Measurements from ENCODE around the gene SELPLG. TPM values are rescaled to one million over a fixed set of nuclear protein-coding genes. Genes with fewer than 3 reads are reported as not detected.
A peak's percentile ranks its signal among the peaks of the same experiment; 100 is the strongest.

The SELPLG gene
- total and polyA plus RNA-seq, 2 donors (not counting 1 experiment from before 2014, with no cell fraction given): 6.1 to 8.0 TPM

DNA sequence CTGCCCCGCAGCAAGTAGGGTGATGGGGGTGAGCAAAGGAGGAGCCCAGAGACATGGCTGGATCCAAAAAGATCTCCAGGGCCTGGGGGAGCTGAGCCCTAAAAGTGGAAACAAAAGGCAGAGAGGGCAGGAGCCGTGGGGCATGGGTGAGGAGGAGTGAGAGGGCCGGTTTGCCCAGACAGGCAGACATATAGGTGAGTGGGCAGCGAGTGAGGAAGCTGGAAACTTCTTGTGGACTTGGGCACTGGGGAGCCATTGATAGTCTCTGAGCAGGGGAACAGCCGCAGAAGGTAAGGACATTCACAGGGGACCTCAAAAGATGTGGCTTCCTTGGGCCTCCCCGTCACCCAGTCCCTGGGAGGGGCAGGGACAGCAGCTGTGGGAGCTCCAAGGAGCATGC is 19.1 kb downstream of the SELPLG start:
- Histone ChIP-seq H3K4me1 (ENCODE audit: control insufficient read depth in 2 of 2, insufficient read depth in 2 of 2, low read length in 2 of 2) (peaks cover 39 to 49% of the 10 kb centered on the region in 2 donors), H2AFZ (ENCODE audit: insufficient read depth, low read depth, low read length, poor library complexity, severe bottlenecking) (no peak overlapping the region), H3K36me3 (replicated peaks in 1 of 2; ENCODE audit: control extremely low read depth in 1 of 2, control insufficient read depth in 1 of 2, extremely low read depth in 1 of 2, insufficient read depth in 2 of 2, low read length in 1 of 2) (no peaks in the 10 kb centered on the region), H3K79me2 (ENCODE audit: control insufficient read depth, insufficient read depth, low read length) (no peaks in the 10 kb centered on the region), H4K20me1 (ENCODE audit: control insufficient read depth, insufficient read depth, low read length, poor library complexity, severe bottlenecking) (no peaks in the 10 kb centered on the region), H3K9ac (ENCODE audit: low read length) (no peak overlapping the region), H3K4me2 (replicated peaks; ENCODE audit: low read depth, low read length, poor library complexity, severe bottlenecking) (no peak overlapping the region), H3K27me3 (replicated peaks in 1 of 4; ENCODE audit: control extremely low read depth in 1 of 4, control insufficient read depth in 3 of 4, insufficient read depth in 4 of 4, low read length in 3 of 4) (peaks cover 0 to 2% (median under 1%) of the 10 kb centered on the region in 4 experiments), H3K4me3 (ENCODE audit: control extremely low read depth in 1 of 5, extremely low read depth in 1 of 5, insufficient read depth in 1 of 5, low read depth in 2 of 5, low read length in 4 of 5) (no peak overlapping the region), H3K9me3 (ENCODE audit: control extremely low read depth in 1 of 3, control insufficient read depth in 2 of 3, insufficient read depth in 1 of 3, low read length in 2 of 3) (peaks cover 0 to 18% (median 8%) of the 10 kb centered on the region in 3 donors), H3K27ac (ENCODE audit: low read length in 2 of 2) (no peak overlapping the region)
- intact Hi-C loops (cut with micrococcal nuclease): loop anchor here (5.0 kb wide), 2 partner anchors 118 to 338 kb away; partner anchors contain the start of gene CORO1C
- 95% methylated on average over 6 of the region's 6 CpGs for WGBS (ENCODE audit: insufficient coverage)
- Mint-ChIP-seq H3K9me3 (ENCODE audit: insufficient read depth) (peaks cover 3% of the 10 kb centered on the region), H3K4me1 (peaks cover 64% of the 10 kb centered on the region), H3K4me3 (no peak overlapping the region), H3K27ac (peak overlapping the region; percentile 20), H3K27me3 (peaks cover 6% of the 10 kb centered on the region)
- no peak for TF ChIP-seq EZH2 (IDR thresholded peaks at IDR 0.05; ENCODE audit: borderline replicate concordance, insufficient read depth, low read depth, low read length, poor library complexity, severe bottlenecking)
- TF ChIP-seq, protein P1, sequence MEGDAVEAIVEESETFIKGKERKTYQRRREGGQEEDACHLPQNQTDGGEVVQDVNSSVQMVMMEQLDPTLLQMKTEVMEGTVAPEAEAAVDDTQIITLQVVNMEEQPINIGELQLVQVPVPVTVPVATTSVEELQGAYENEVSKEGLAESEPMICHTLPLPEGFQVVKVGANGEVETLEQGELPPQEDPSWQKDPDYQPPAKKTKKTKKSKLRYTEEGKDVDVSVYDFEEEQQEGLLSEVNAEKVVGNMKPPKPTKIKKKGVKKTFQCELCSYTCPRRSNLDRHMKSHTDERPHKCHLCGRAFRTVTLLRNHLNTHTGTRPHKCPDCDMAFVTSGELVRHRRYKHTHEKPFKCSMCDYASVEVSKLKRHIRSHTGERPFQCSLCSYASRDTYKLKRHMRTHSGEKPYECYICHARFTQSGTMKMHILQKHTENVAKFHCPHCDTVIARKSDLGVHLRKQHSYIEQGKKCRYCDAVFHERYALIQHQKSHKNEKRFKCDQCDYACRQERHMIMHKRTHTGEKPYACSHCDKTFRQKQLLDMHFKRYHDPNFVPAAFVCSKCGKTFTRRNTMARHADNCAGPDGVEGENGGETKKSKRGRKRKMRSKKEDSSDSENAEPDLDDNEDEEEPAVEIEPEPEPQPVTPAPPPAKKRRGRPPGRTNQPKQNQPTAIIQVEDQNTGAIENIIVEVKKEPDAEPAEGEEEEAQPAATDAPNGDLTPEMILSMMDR (IDR thresholded peaks at IDR 0.05): no peak
- ChIA-PET CTCF (interaction anchor here (12.0 to 13.8 kb wide), 5 partner anchors 20 to 189 kb away, joined by 102 to 431 read pairs (median 135); partner anchors contain the start of genes ISCU, SART3 and SELPLG), POLR2A (interaction anchor here (8.6 kb wide), 1 partner anchor 21 kb away, joined by 133 read pairs; the partner anchor contains the start of gene SELPLG)
- ATAC-seq (ENCODE audit: low read depth) (no peak), DNase-seq (no peak)

DNA sequence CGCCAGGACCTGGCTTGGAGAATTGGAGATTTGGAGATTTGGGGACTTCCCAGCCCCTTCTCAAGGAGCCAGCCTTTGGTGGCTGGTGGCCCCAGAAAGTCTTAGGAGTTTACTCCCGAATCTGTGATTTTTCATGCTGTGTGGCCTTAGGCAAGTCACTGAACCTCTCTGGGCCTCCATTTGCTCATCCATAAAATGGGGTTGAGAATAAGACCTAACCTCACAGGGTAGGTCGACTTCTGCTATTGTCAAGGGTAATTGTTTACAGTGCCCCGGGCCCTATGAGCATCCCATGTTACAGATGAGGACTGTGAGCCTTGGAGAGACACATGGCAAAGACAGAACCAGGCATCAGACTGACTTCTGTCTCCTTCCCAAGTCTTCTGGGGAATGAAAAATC is 19.7 kb downstream of the SELPLG start:
- ATAC-seq (ENCODE audit: low read depth): no peak
- WGBS (ENCODE audit: insufficient coverage): 90% methylated on average over 4 of the region's 4 CpGs

More for the DNA sequence above, 19.7 kb downstream of the SELPLG start:
- intact Hi-C loops (cut with micrococcal nuclease): no loop called here
- Mint-ChIP-seq H3K27me3 (peaks cover 6% of the 10 kb centered on the region), H3K9me3 (ENCODE audit: insufficient read depth) (peaks cover 3% of the 10 kb centered on the region), H3K27ac (peak overlapping the region; percentile 37), H3K4me3 (no peak overlapping the region), H3K4me1 (peaks cover 60% of the 10 kb centered on the region)
- ChIA-PET CTCF (interaction anchor here (12.0 to 13.8 kb wide), 5 partner anchors 21 to 189 kb away, joined by 102 to 431 read pairs (median 135); partner anchors contain the start of genes ISCU, SART3 and SELPLG), POLR2A (interaction anchor here (8.6 kb wide), 1 partner anchor 22 kb away, joined by 133 read pairs; the partner anchor contains the start of gene SELPLG)
- H3K9ac ChIP-seq (ENCODE audit: low read length): no peak overlapping the region
- no peaks in the 10 kb centered on the region for H3K79me2 ChIP-seq (ENCODE audit: control insufficient read depth, insufficient read depth, low read length)
- no peaks in the 10 kb centered on the region for H3K36me3 ChIP-seq (replicated peaks in 1 of 2; ENCODE audit: control extremely low read depth in 1 of 2, control insufficient read depth in 1 of 2, extremely low read depth in 1 of 2, insufficient read depth in 2 of 2, low read length in 1 of 2)
- TF ChIP-seq, protein P1 (IDR thresholded peaks at IDR 0.05): no peak
- TF ChIP-seq EZH2 (IDR thresholded peaks at IDR 0.05; ENCODE audit: borderline replicate concordance, insufficient read depth, low read depth, low read length, poor library complexity, severe bottlenecking): no peak
- H3K27ac ChIP-seq (ENCODE audit: low read length in 2 of 2): no peak overlapping the region
- H3K4me1 ChIP-seq (ENCODE audit: control insufficient read depth in 2 of 2, insufficient read depth in 2 of 2, low read length in 2 of 2): peaks cover 39 to 52% of the 10 kb centered on the region in 2 donors
- peaks cover 0 to 6% (median 1%) of the 10 kb centered on the region in 4 experiments for H3K27me3 ChIP-seq (replicated peaks in 1 of 4; ENCODE audit: control extremely low read depth in 1 of 4, control insufficient read depth in 3 of 4, insufficient read depth in 4 of 4, low read length in 3 of 4)
- H3K9me3 ChIP-seq (ENCODE audit: control extremely low read depth in 1 of 3, control insufficient read depth in 2 of 3, insufficient read depth in 1 of 3, low read length in 2 of 3): peaks cover 0 to 22% (median 8%) of the 10 kb centered on the region in 3 donors
- H2AFZ ChIP-seq (ENCODE audit: insufficient read depth, low read depth, low read length, poor library complexity, severe bottlenecking): no peak overlapping the region
- H3K4me3 ChIP-seq (ENCODE audit: control extremely low read depth in 1 of 5, extremely low read depth in 1 of 5, insufficient read depth in 1 of 5, low read depth in 2 of 5, low read length in 4 of 5): no peak overlapping the region
- no peaks in the 10 kb centered on the region for H4K20me1 ChIP-seq (ENCODE audit: control insufficient read depth, insufficient read depth, low read length, poor library complexity, severe bottlenecking)
- H3K4me2 ChIP-seq (replicated peaks; ENCODE audit: low read depth, low read length, poor library complexity, severe bottlenecking): no peak overlapping the region
- no peak for DNase-seq
